ENCODE data around the gene XRRA1.

GRCh38 chr11:74853223-74853622, 95.7 kb downstream of the XRRA1 start:
- no peak for TF ChIP-seq ZNF384 (IDR thresholded peaks at IDR 0.05)
- no peak for TF ChIP-seq FOXM1 (IDR thresholded peaks at IDR 0.05; ENCODE audit: borderline replicate concordance)
- TF ChIP-seq SP1 (IDR thresholded peaks at IDR 0.05), result no peak
- no peak for TF ChIP-seq FOXA1 (IDR thresholded peaks at IDR 0.05)
- TF ChIP-seq FOXK2 (IDR thresholded peaks at IDR 0.05), result no peak
- TF ChIP-seq TARDBP (IDR thresholded peaks at IDR 0.05), result no peak
- no peak for TF ChIP-seq SUZ12 (IDR thresholded peaks at IDR 0.05)
- TF ChIP-seq BHLHE40 (IDR thresholded peaks at IDR 0.05; ENCODE audit: borderline replicate concordance), result no peak
- TF ChIP-seq CTBP1 (IDR thresholded peaks at IDR 0.05; ENCODE audit: borderline replicate concordance), result no peak
- TF ChIP-seq PKNOX1 (IDR thresholded peaks at IDR 0.05), result no peak
- no peak for TF ChIP-seq ARNT (IDR thresholded peaks at IDR 0.05)
- TF ChIP-seq HDGF (IDR thresholded peaks at IDR 0.05; ENCODE audit: borderline replicate concordance), result no peak
- TF ChIP-seq LEF1 (IDR thresholded peaks at IDR 0.05; ENCODE audit: borderline replicate concordance), result no peak
- TF ChIP-seq ELF4 (IDR thresholded peaks at IDR 0.05), result no peak
